OCI-LY1 (cell line): ENCODE data around the gene SYNE2.

Source experiments
- H2AFZ ChIP-seq: fragments of 200-600 bp; sonication (generic), shearing (Covaris generic); 2 replicates; pipeline ENCODE4 v1.6.0; 2014; ENCODE audit warnings: antibody characterized with exemption, mild to moderate bottlenecking, low read length
- H3F3A ChIP-seq: fragments of 200-600 bp; sonication (generic), shearing (Covaris generic); 2 replicates; pipeline ENCODE4 v1.6.0; 2014; ENCODE audit warnings: mild to moderate bottlenecking, antibody characterized with exemption, low read length, moderate library complexity; ENCODE audit not compliant: insufficient read depth
- H3K27ac ChIP-seq: fragments of 200-600 bp; sonication (generic); 2 replicates; pipeline ENCODE4 v1.5.1; 2014; ENCODE audit warnings: low read length, mixed run types, mild to moderate bottlenecking, low read depth; ENCODE audit not compliant: poor library complexity, severe bottlenecking
- H3K27me3 ChIP-seq: fragments of 200-600 bp; sonication (generic); 2 replicates; pipeline ENCODE4 v1.6.0; 2014; ENCODE audit warnings: antibody characterized with exemption, mild to moderate bottlenecking, low read length, moderate library complexity; ENCODE audit not compliant: insufficient read depth
- H3K36me3 ChIP-seq: fragments of 200-600 bp; sonication (generic); 2 replicates; pipeline ENCODE4 v1.6.1; 2014; ENCODE audit warnings: mild to moderate bottlenecking, antibody characterized with exemption, low read length, moderate library complexity, mixed read lengths; ENCODE audit not compliant: insufficient read depth
- H3K4me1 ChIP-seq: fragments of 200-600 bp; sonication (generic); 2 replicates; pipeline ENCODE4 v1.5.1; 2014; ENCODE audit warnings: mild to moderate bottlenecking, low read length, moderate library complexity; ENCODE audit not compliant: insufficient read depth, severe bottlenecking
- H3K4me2 ChIP-seq: fragments of 200-600 bp; sonication (generic), shearing (Covaris generic); 2 replicates; pipeline ENCODE4 v1.6.1; 2014; ENCODE audit warnings: low read length
- H3K4me3 ChIP-seq: fragments of 200-600 bp; sonication (generic); 2 replicates; pipeline ENCODE4 v1.5.1; 2014; ENCODE audit warnings: low read length, low read depth, mild to moderate bottlenecking, mixed read lengths; ENCODE audit not compliant: poor library complexity, severe bottlenecking
- H3K79me2 ChIP-seq: fragments of 200-600 bp; shearing (Covaris generic); 2 replicates; pipeline ENCODE4 v1.6.1; 2016; ENCODE audit warnings: mixed run types, low read length, mixed read lengths; ENCODE audit not compliant: insufficient read depth
- H3K9ac ChIP-seq: fragments of 200-600 bp; sonication (generic), shearing (Covaris generic); 2 replicates; pipeline ENCODE4 v1.6.1; 2014; ENCODE audit warnings: mild to moderate bottlenecking, low read length, mixed read lengths
- H3K9me2 ChIP-seq: fragments of 200-600 bp; sonication (generic), shearing (Covaris generic); 2 replicates; pipeline ENCODE4 v1.6.1; 2014; ENCODE audit warnings: low read depth, mild to moderate bottlenecking, low read length, mixed read lengths
- H3K9me3 ChIP-seq: fragments of 200-600 bp; shearing (Covaris generic); 2 replicates; pipeline ENCODE4 v1.6.1; 2014; ENCODE audit warnings: low read length, mixed read lengths
- H4K20me1 ChIP-seq: fragments of 200-600 bp; sonication (generic), shearing (Covaris generic); 2 replicates; pipeline ENCODE4 v1.6.0; 2016; ENCODE audit warnings: mild to moderate bottlenecking, low read length; ENCODE audit not compliant: insufficient read depth
- CTCF ChIP-seq: fragments of 200-600 bp; sonication (generic), shearing (Covaris generic); IDR thresholded peaks from 2 replicates; pipeline ENCODE4 v1.5.1; 2017; ENCODE audit warnings: mild to moderate bottlenecking, antibody characterized with exemption, low read length, moderate library complexity, mixed read lengths
- EZH2 ChIP-seq: fragments of 200-600 bp; sonication (generic), shearing (Covaris generic); IDR thresholded peaks from 2 replicates; pipeline ENCODE4 v1.8.0; 2017; ENCODE audit warnings: borderline replicate concordance, mixed run types, mild to moderate bottlenecking, antibody characterized with exemption, low read length, moderate library complexity, mixed read lengths

SYNE2 gene

GRCh38 chr14:64118892-64119291 is 266.1 kb downstream of the SYNE2 start:
- Histone ChIP-seq H3K4me2 (no peak overlapping the region), H3K36me3 (peaks cover 51% of the 10 kb centered on the region), H3K9me3 (no peaks in the 10 kb centered on the region), H3K27me3 (no peaks in the 10 kb centered on the region), H3F3A (no peaks in the 10 kb centered on the region), H2AFZ (no peak overlapping the region), H3K79me2 (no peaks in the 10 kb centered on the region), H4K20me1 (no peaks in the 10 kb centered on the region), H3K4me1 (peaks cover 17% of the 10 kb centered on the region), H3K4me3 (no peak overlapping the region), H3K9me2 (no peaks in the 10 kb centered on the region), H3K9ac (no peak overlapping the region), H3K27ac (no peak overlapping the region)
- TF ChIP-seq EZH2 (no peak), CTCF (no peak)

- Histone ChIP-seq H3K27me3 (no peaks in the 10 kb centered on the region), H3K36me3 (peaks cover 55% of the 10 kb centered on the region), H3F3A (no peaks in the 10 kb centered on the region), H3K9me2 (no peaks in the 10 kb centered on the region), H4K20me1 (no peaks in the 10 kb centered on the region), H2AFZ (no peak overlapping the region), H3K9me3 (no peaks in the 10 kb centered on the region), H3K9ac (no peak overlapping the region), H3K4me2 (no peak overlapping the region), H3K4me3 (no peak overlapping the region), H3K79me2 (no peaks in the 10 kb centered on the region), H3K4me1 (peaks cover 11% of the 10 kb centered on the region), H3K27ac (no peak overlapping the region)
- TF ChIP-seq EZH2 (no peak), CTCF (no peak)
Measured at GRCh38 chr14:64119500-64119899, 266.7 kb downstream of the SYNE2 start.

GRCh38 chr14:64119980-64120379 is 267.2 kb downstream of the SYNE2 start:
- H3K27ac ChIP-seq, result no peak overlapping the region
- no peak for TF ChIP-seq CTCF
- TF ChIP-seq EZH2, result no peak
- no peak overlapping the region for H2AFZ ChIP-seq
- peaks cover 57% of the 10 kb centered on the region for H3K36me3 ChIP-seq
- H3K4me3 ChIP-seq, result no peak overlapping the region
- H4K20me1 ChIP-seq, result no peaks in the 10 kb centered on the region
- no peaks in the 10 kb centered on the region for H3K9me2 ChIP-seq
- H3K27me3 ChIP-seq, result no peaks in the 10 kb centered on the region
- peaks cover 6% of the 10 kb centered on the region for H3K4me1 ChIP-seq
- H3F3A ChIP-seq, result no peaks in the 10 kb centered on the region
- no peaks in the 10 kb centered on the region for H3K9me3 ChIP-seq
- no peaks in the 10 kb centered on the region for H3K79me2 ChIP-seq
- H3K4me2 ChIP-seq, result no peak overlapping the region
- no peak overlapping the region for H3K9ac ChIP-seq
